Measurements from ENCODE around the gene SRCIN1.

SRCIN1 gene

DNA sequence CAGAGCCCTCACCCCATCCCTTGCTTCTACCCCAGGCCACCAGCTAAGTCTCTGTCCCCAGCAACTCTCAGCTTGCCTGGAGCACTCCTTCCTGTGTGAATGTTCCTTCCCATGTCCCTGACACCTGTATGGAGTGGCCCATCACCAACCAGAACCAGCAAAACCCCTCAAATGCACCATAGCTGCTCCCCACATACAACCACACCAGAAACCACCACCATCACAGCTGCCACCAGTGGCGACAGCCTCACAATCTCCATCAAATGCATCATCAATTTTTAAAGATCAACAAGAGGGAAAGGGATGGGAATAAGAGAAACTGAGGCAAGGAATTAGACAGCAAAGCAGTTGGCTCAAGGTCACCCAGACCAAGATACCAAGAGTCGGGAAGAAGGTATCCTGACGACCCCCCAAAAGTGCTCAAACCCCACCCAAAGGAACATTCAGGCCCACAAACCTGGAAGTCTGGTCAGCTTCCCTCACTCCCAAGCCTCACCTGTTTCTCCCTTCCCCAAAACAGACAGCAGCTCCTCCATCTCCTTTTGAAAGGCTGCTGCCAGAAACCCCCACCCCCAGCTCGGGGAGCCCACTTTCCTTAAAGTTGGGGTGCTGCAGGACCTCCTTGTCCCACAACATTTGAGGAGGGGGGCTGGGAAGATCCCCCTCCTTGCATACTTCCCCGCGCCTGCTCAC lies 1.8 kb downstream of the SRCIN1 start:
- no peak overlapping the region for H4K8ac ChIP-seq (ENCODE audit: low read length)
- no peak overlapping the region for H3K27ac ChIP-seq (ENCODE audit: low read length, poor library complexity, severe bottlenecking)
- no peak overlapping the region for H3K4ac ChIP-seq (ENCODE audit: low read depth in 1 of 2, low read length in 2 of 2)
- no peak overlapping the region for H4K91ac ChIP-seq (ENCODE audit: low read length)
- H3K23ac ChIP-seq (ENCODE audit: low read length in 2 of 2) = no peak overlapping the region
- no peak overlapping the region for H3K4me3 ChIP-seq (ENCODE audit: insufficient read depth in 1 of 2, low read depth in 1 of 2, low read length in 2 of 2)
- H2BK12ac ChIP-seq (ENCODE audit: low read length in 2 of 2) = no peak overlapping the region
- peaks cover 12% of the 10 kb centered on the region for H3K4me1 ChIP-seq (ENCODE audit: control insufficient read depth, insufficient read depth, low read depth, low read length)
- WGBS = 49% methylated on average over 6 of the region's 6 CpGs
- no peak overlapping the region for H2BK5ac ChIP-seq (ENCODE audit: low read depth, low read length, poor library complexity, severe bottlenecking)
- H3K18ac ChIP-seq (ENCODE audit: low read depth in 1 of 2, low read length in 2 of 2) = no peak overlapping the region
- no peak overlapping the region for H2AK5ac ChIP-seq (ENCODE audit: low read length, severe bottlenecking)
- no peaks in the 10 kb centered on the region for H3K79me1 ChIP-seq (replicated peaks; ENCODE audit: low read length, poor library complexity, severe bottlenecking)
- DNase-seq = no peak
- no peak overlapping the region for H3K4me2 ChIP-seq (ENCODE audit: low read length, poor library complexity, severe bottlenecking)
- H2BK15ac ChIP-seq (ENCODE audit: low read depth, poor library complexity, severe bottlenecking) = no peak overlapping the region
- no peaks in the 10 kb centered on the region for H3K36me3 ChIP-seq (ENCODE audit: control insufficient read depth in 1 of 2, insufficient read depth in 2 of 2, low read depth in 1 of 2, low read length in 2 of 2)
- H3K27me3 ChIP-seq (ENCODE audit: control insufficient read depth in 1 of 2, insufficient read depth in 1 of 2, low read length in 2 of 2) = peaks cover 86 to 93% of the 10 kb centered on the region in 2 experiments
- H2BK120ac ChIP-seq (ENCODE audit: low read depth, low read length) = no peak overlapping the region
- no peak overlapping the region for H2AFZ ChIP-seq (ENCODE audit: low read depth, low read length)
- no peak overlapping the region for H3K9ac ChIP-seq (ENCODE audit: low read length)
- H3K14ac ChIP-seq (ENCODE audit: low read length in 2 of 2) = no peak overlapping the region
- H3K9me3 ChIP-seq (ENCODE audit: control insufficient read depth, low read length) = no peaks in the 10 kb centered on the region

DNA sequence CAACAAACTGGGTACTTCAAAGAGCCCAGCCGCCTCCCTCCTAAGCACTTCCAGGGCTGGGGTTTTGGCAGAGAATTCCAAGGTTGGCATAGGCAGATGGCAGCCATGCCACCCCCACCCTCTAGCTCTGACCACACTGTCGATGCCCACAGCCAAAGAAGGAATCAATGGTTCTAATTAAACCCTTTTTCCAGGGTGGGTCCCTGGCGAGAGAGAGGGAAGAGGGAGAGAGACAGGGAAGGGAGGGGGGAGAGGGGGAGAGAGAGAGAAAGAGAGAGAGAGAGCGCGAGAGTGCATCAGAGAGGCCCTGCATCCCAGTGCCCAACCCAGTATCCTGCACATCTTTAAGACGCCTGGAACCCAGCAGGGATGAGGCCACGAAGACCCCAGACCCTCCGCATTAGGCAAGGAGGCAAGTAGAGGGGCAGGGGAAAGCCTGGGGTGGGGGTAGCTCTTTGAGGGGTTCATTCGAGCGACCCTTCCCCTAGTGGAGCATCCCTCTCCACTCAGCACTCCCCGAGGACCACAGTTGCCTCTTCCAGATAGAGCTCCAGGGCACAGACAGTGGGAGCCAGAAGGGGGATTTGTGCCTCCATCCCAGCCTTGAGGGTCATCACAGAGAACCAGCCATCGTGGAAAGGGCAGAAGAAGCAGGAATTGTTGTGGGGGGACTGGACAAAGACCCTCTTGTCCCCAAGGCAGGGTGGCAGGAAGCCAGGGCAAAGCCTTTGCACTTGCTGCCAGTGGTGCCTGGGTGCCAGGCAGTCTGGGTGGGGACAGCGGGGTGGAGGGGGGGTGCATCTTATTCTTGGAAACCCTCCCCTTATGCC lies 2.6 kb downstream of the SRCIN1 start:
- 51% methylated on average over 7 of the region's 13 CpGs for WGBS
- no peak for DNase-seq

DNA sequence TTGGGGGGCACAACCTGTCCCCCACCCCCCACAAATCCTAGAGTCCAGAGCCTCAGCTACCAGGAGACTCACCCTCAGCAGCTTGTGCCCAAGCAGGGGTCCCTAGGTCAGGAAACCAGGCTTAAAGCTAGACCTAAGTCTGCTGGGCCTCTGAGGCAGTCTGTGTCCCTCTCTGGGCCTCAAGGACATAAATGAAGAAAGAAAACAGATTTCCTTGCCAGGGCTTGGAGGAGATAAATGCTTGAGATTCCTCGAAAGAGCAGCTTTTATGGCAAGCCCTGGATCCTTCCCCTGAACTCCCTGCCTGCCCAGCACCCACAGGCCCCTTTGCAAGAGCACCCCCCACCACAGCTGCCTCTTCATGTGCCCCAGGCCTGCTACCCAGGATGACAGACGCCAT lies 3.3 kb downstream of the SRCIN1 start:
- no peak overlapping the region for H2AK5ac ChIP-seq (ENCODE audit: low read length, severe bottlenecking)
- H3K9me3 ChIP-seq (ENCODE audit: control insufficient read depth, low read length) = no peaks in the 10 kb centered on the region
- no peak overlapping the region for H2BK12ac ChIP-seq (ENCODE audit: low read length in 2 of 2)
- no peak overlapping the region for H2BK120ac ChIP-seq (ENCODE audit: low read depth, low read length)
- no peaks in the 10 kb centered on the region for H3K79me1 ChIP-seq (replicated peaks; ENCODE audit: low read length, poor library complexity, severe bottlenecking)
- no peak overlapping the region for H3K14ac ChIP-seq (ENCODE audit: low read length in 2 of 2)
- H4K91ac ChIP-seq (ENCODE audit: low read length) = no peak overlapping the region
- peaks cover 86 to 93% of the 10 kb centered on the region in 2 experiments for H3K27me3 ChIP-seq (ENCODE audit: control insufficient read depth in 1 of 2, insufficient read depth in 1 of 2, low read length in 2 of 2)
- no peak overlapping the region for H2AFZ ChIP-seq (ENCODE audit: low read depth, low read length)
- peaks cover 12% of the 10 kb centered on the region for H3K4me1 ChIP-seq (ENCODE audit: control insufficient read depth, insufficient read depth, low read depth, low read length)
- no peak overlapping the region for H3K4ac ChIP-seq (ENCODE audit: low read depth in 1 of 2, low read length in 2 of 2)
- WGBS = 0% methylated on average over 2 of the region's 2 CpGs
- H4K8ac ChIP-seq (ENCODE audit: low read length) = no peak overlapping the region
- H3K4me2 ChIP-seq (ENCODE audit: low read length, poor library complexity, severe bottlenecking) = no peak overlapping the region
- H3K4me3 ChIP-seq (ENCODE audit: insufficient read depth in 1 of 2, low read depth in 1 of 2, low read length in 2 of 2) = no peak overlapping the region
- H3K27ac ChIP-seq (ENCODE audit: low read length, poor library complexity, severe bottlenecking) = no peak overlapping the region
- no peak overlapping the region for H2BK5ac ChIP-seq (ENCODE audit: low read depth, low read length, poor library complexity, severe bottlenecking)
- DNase-seq = no peak
- no peak overlapping the region for H3K23ac ChIP-seq (ENCODE audit: low read length in 2 of 2)
- H3K9ac ChIP-seq (ENCODE audit: low read length) = no peak overlapping the region
- no peaks in the 10 kb centered on the region for H3K36me3 ChIP-seq (ENCODE audit: control insufficient read depth in 1 of 2, insufficient read depth in 2 of 2, low read depth in 1 of 2, low read length in 2 of 2)
- H2BK15ac ChIP-seq (ENCODE audit: low read depth, poor library complexity, severe bottlenecking) = no peak overlapping the region
- H3K18ac ChIP-seq (ENCODE audit: low read depth in 1 of 2, low read length in 2 of 2) = no peak overlapping the region

More for the DNA sequence above, 2.6 kb downstream of the SRCIN1 start:
- peaks cover 86 to 93% of the 10 kb centered on the region in 2 experiments for H3K27me3 ChIP-seq (ENCODE audit: control insufficient read depth in 1 of 2, insufficient read depth in 1 of 2, low read length in 2 of 2)
- H3K4me1 ChIP-seq (ENCODE audit: control insufficient read depth, insufficient read depth, low read depth, low read length) = peaks cover 12% of the 10 kb centered on the region
- H2BK120ac ChIP-seq (ENCODE audit: low read depth, low read length) = no peak overlapping the region
- no peak overlapping the region for H2AFZ ChIP-seq (ENCODE audit: low read depth, low read length)
- no peak overlapping the region for H2AK5ac ChIP-seq (ENCODE audit: low read length, severe bottlenecking)
- H3K14ac ChIP-seq (ENCODE audit: low read length in 2 of 2) = no peak overlapping the region
- H3K4ac ChIP-seq (ENCODE audit: low read depth in 1 of 2, low read length in 2 of 2) = no peak overlapping the region
- H3K27ac ChIP-seq (ENCODE audit: low read length, poor library complexity, severe bottlenecking) = no peak overlapping the region
- no peak overlapping the region for H3K18ac ChIP-seq (ENCODE audit: low read depth in 1 of 2, low read length in 2 of 2)
- no peak overlapping the region for H2BK15ac ChIP-seq (ENCODE audit: low read depth, poor library complexity, severe bottlenecking)
- H3K9me3 ChIP-seq (ENCODE audit: control insufficient read depth, low read length) = no peaks in the 10 kb centered on the region
- H3K36me3 ChIP-seq (ENCODE audit: control insufficient read depth in 1 of 2, insufficient read depth in 2 of 2, low read depth in 1 of 2, low read length in 2 of 2) = no peaks in the 10 kb centered on the region
- no peak overlapping the region for H3K23ac ChIP-seq (ENCODE audit: low read length in 2 of 2)
- no peaks in the 10 kb centered on the region for H3K79me1 ChIP-seq (replicated peaks; ENCODE audit: low read length, poor library complexity, severe bottlenecking)
- no peak overlapping the region for H4K91ac ChIP-seq (ENCODE audit: low read length)
- no peak overlapping the region for H3K4me2 ChIP-seq (ENCODE audit: low read length, poor library complexity, severe bottlenecking)
- no peak overlapping the region for H2BK12ac ChIP-seq (ENCODE audit: low read length in 2 of 2)
- H2BK5ac ChIP-seq (ENCODE audit: low read depth, low read length, poor library complexity, severe bottlenecking) = no peak overlapping the region
- no peak overlapping the region for H4K8ac ChIP-seq (ENCODE audit: low read length)
- no peak overlapping the region for H3K4me3 ChIP-seq (ENCODE audit: insufficient read depth in 1 of 2, low read depth in 1 of 2, low read length in 2 of 2)
- H3K9ac ChIP-seq (ENCODE audit: low read length) = no peak overlapping the region

DNA sequence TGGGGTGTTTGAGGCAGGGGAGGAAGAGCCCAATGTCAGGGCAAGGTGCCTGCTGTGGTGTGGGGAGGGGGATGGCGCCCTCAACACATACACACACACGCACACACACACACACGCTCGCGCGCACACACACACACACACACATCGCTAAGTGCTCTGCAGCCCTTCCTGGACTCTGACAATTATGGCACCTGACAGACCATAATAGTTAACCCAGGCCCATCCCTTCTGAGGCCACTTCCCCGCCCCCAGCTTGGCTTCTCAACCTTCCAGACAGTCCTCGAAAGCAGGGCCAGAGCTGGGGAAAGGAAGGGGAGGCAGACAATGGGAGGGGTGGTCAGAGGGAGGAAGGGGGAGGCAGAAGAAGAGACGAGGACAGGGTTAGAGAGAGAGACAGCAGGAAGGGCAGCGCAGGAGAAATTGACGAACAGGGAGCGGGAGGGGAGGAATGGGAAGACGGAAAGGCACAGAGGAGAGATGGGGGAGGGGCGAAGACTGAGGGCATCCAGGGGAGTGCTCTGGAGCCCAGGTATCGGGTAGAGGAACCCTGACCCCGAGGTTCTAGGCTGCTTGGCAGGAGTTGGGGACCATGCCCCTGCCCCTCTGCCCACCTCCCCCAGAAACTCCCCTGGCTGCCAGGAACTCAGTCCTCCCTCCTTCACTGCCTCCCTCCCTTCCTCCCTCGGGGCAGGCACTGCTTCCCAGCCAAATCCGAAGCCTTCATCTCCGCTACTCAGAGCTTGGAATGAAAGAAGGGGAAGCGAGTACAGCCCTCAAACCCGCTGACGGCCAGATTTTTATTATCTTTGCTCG lies 4.0 kb downstream of the SRCIN1 start:
- Histone ChIP-seq H2BK5ac (ENCODE audit: low read depth, low read length, poor library complexity, severe bottlenecking) (no peak overlapping the region), H2BK15ac (ENCODE audit: low read depth, poor library complexity, severe bottlenecking) (no peak overlapping the region), H3K23ac (ENCODE audit: low read length in 2 of 2) (peak overlapping the region in 1 of 2 experiments; percentile 34), H3K4ac (ENCODE audit: low read depth in 1 of 2, low read length in 2 of 2) (no peak overlapping the region), H4K91ac (ENCODE audit: low read length) (no peak overlapping the region), H3K36me3 (ENCODE audit: control insufficient read depth in 1 of 2, insufficient read depth in 2 of 2, low read depth in 1 of 2, low read length in 2 of 2) (no peaks in the 10 kb centered on the region), H3K9ac (ENCODE audit: low read length) (no peak overlapping the region), H3K4me3 (ENCODE audit: insufficient read depth in 1 of 2, low read depth in 1 of 2, low read length in 2 of 2) (no peak overlapping the region), H3K18ac (ENCODE audit: low read depth in 1 of 2, low read length in 2 of 2) (no peak overlapping the region), H3K4me2 (ENCODE audit: low read length, poor library complexity, severe bottlenecking) (no peak overlapping the region), H2AFZ (ENCODE audit: low read depth, low read length) (no peak overlapping the region), H2BK120ac (ENCODE audit: low read depth, low read length) (no peak overlapping the region), H3K9me3 (ENCODE audit: control insufficient read depth, low read length) (no peaks in the 10 kb centered on the region), H4K8ac (ENCODE audit: low read length) (no peak overlapping the region), H3K27ac (ENCODE audit: low read length, poor library complexity, severe bottlenecking) (no peak overlapping the region), H3K27me3 (ENCODE audit: control insufficient read depth in 1 of 2, insufficient read depth in 1 of 2, low read length in 2 of 2) (peaks cover 86 to 93% of the 10 kb centered on the region in 2 experiments), H2AK5ac (ENCODE audit: low read length, severe bottlenecking) (no peak overlapping the region), H3K79me1 (replicated peaks; ENCODE audit: low read length, poor library complexity, severe bottlenecking) (no peaks in the 10 kb centered on the region), H3K14ac (ENCODE audit: low read length in 2 of 2) (no peak overlapping the region), H3K4me1 (ENCODE audit: control insufficient read depth, insufficient read depth, low read depth, low read length) (peaks cover 12% of the 10 kb centered on the region), H2BK12ac (ENCODE audit: low read length in 2 of 2) (no peak overlapping the region)
- WGBS = 3% methylated on average over 18 of the region's 24 CpGs
- DNase-seq = no peak
